ENCODE results near the gene NAALADL2.

DNA sequence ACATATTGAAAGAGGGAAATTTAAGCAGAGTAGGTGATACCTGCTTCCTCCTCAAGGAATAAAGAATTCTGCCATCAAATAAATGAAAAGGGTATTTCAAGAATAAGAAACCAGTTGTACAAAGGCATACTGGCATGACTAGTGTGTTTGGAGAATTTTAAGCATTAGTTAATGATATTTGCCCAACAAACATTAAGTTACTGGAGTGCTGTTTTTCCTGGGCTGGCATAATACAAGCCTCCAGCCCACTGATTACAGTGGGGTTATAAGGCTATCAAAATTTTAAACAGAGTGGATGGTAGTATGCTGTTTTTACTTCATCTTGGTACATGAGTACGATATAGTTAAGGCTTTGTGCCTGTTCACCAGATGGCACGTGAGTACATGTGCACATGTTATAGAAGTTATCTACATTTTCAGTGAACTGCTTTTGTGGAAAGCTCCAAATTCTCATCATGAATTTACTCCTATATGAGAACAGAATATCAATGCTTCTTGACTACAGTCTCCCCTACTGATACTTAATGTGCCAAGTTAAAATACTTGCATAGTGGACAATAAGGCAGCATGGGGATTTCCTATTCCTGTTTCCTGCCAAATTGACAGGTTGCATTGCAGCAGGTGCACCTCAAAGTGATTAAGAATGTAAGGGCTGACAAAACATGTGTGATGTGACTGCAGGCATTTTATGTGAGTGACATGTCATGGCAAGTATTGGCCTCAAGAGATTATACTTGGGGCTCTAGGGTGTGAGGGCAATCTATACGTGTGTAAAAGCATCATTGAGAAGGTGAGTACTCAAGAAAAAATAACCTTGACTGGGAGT, 14.9 kb downstream of the NAALADL2 start:
- TF ChIP-seq, protein P1, sequence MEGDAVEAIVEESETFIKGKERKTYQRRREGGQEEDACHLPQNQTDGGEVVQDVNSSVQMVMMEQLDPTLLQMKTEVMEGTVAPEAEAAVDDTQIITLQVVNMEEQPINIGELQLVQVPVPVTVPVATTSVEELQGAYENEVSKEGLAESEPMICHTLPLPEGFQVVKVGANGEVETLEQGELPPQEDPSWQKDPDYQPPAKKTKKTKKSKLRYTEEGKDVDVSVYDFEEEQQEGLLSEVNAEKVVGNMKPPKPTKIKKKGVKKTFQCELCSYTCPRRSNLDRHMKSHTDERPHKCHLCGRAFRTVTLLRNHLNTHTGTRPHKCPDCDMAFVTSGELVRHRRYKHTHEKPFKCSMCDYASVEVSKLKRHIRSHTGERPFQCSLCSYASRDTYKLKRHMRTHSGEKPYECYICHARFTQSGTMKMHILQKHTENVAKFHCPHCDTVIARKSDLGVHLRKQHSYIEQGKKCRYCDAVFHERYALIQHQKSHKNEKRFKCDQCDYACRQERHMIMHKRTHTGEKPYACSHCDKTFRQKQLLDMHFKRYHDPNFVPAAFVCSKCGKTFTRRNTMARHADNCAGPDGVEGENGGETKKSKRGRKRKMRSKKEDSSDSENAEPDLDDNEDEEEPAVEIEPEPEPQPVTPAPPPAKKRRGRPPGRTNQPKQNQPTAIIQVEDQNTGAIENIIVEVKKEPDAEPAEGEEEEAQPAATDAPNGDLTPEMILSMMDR (IDR thresholded peaks at IDR 0.05), result no peak
- TF ChIP-seq HOXA7 (CRISPR knock-in tag; IDR thresholded peaks at IDR 0.05) (no peak), FOXS1 (CRISPR knock-in tag; IDR thresholded peaks at IDR 0.05) (no peak), CHD4 (IDR thresholded peaks at IDR 0.05; ENCODE audit: borderline replicate concordance) (no peak), EHMT2 (IDR thresholded peaks at IDR 0.05; ENCODE audit: low read depth) (no peak), MAZ (IDR thresholded peaks at IDR 0.05; ENCODE audit: borderline replicate concordance, low read depth, low read length) (no peak)
- TF ChIP-seq, protein P2, sequence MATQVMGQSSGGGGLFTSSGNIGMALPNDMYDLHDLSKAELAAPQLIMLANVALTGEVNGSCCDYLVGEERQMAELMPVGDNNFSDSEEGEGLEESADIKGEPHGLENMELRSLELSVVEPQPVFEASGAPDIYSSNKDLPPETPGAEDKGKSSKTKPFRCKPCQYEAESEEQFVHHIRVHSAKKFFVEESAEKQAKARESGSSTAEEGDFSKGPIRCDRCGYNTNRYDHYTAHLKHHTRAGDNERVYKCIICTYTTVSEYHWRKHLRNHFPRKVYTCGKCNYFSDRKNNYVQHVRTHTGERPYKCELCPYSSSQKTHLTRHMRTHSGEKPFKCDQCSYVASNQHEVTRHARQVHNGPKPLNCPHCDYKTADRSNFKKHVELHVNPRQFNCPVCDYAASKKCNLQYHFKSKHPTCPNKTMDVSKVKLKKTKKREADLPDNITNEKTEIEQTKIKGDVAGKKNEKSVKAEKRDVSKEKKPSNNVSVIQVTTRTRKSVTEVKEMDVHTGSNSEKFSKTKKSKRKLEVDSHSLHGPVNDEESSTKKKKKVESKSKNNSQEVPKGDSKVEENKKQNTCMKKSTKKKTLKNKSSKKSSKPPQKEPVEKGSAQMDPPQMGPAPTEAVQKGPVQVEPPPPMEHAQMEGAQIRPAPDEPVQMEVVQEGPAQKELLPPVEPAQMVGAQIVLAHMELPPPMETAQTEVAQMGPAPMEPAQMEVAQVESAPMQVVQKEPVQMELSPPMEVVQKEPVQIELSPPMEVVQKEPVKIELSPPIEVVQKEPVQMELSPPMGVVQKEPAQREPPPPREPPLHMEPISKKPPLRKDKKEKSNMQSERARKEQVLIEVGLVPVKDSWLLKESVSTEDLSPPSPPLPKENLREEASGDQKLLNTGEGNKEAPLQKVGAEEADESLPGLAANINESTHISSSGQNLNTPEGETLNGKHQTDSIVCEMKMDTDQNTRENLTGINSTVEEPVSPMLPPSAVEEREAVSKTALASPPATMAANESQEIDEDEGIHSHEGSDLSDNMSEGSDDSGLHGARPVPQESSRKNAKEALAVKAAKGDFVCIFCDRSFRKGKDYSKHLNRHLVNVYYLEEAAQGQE (IDR thresholded peaks at IDR 0.05), result no peak

Data from A549 (cell line).